Measurements from ENCODE around the gene EHD3. TPM values are rescaled to one million over a fixed set of nuclear protein-coding genes. Genes with fewer than 3 reads are reported as not detected.

Gene EHD3
- total and polyA plus RNA-seq, 2 of the 8 experiments (the other 6 are each of a cell fraction or from before 2014, with no cell fraction given), result 9.3 to 12.0 TPM

- Histone ChIP-seq H2AFZ (ENCODE audit: low read length) (no peak overlapping the region), H2AK5ac (ENCODE audit: low read depth, low read length) (no peak overlapping the region), H3K27ac (ENCODE audit: low read depth, low read length) (no peak overlapping the region), H4K20me1 (replicated peaks in 1 of 2; ENCODE audit: control insufficient read depth in 1 of 2, insufficient read depth in 2 of 2, low read length in 2 of 2) (no peaks in the 10 kb centered on the region), H2BK20ac (ENCODE audit: low read length) (no peak overlapping the region), H3K27me3 (replicated peaks in 1 of 4; ENCODE audit: control insufficient read depth in 3 of 4, extremely low read depth in 1 of 4, insufficient read depth in 3 of 4, low read length in 3 of 4) (no peaks in the 10 kb centered on the region), H2BK15ac (ENCODE audit: low read length) (no peak overlapping the region), H4K8ac (ENCODE audit: extremely low read depth, insufficient read depth, low read length) (no peak overlapping the region), H3K4me2 (ENCODE audit: insufficient read depth in 1 of 2, low read depth in 2 of 2, low read length in 2 of 2) (no peak overlapping the region), H3K79me1 (ENCODE audit: low read depth, low read length) (no peaks in the 10 kb centered on the region; the same call in 1 of the 2 replicates), H3K4me1 (replicated peaks in 1 of 4; ENCODE audit: control insufficient read depth in 3 of 4, insufficient read depth in 4 of 4, low read length in 3 of 4) (peaks cover 0 to 8% (median 2%) of the 10 kb centered on the region in 4 experiments; a peak in 3 of 7 replicates), H3K23ac (ENCODE audit: insufficient read length) (no peak overlapping the region), H3K4ac (replicated peaks; ENCODE audit: insufficient read length, low read depth, low read length) (no peak overlapping the region), H2BK120ac (replicated peaks; ENCODE audit: low read depth, low read length) (no peak overlapping the region), H3K56ac (replicated peaks; ENCODE audit: insufficient read length, low read depth, low read length) (no peak overlapping the region), H3K18ac (ENCODE audit: extremely low read depth, low read length) (no peak overlapping the region), H3K79me2 (ENCODE audit: control insufficient read depth in 1 of 2, insufficient read depth in 2 of 2, low read length in 2 of 2) (no peaks in the 10 kb centered on the region), H3K9ac (replicated peaks in 1 of 4; ENCODE audit: extremely low read depth in 1 of 4, low read depth in 3 of 4, low read length in 3 of 4) (no peak overlapping the region), H3K4me3 (ENCODE audit: extremely low read depth in 1 of 4, insufficient read depth in 2 of 4, low read depth in 3 of 4, low read length in 4 of 4) (no peak overlapping the region), H3K14ac (ENCODE audit: insufficient read length) (no peak overlapping the region), H4K5ac (ENCODE audit: insufficient read length, low read depth, low read length) (no peak overlapping the region), H3K9me3 (ENCODE audit: insufficient read depth in 2 of 2, low read depth in 1 of 2, low read length in 1 of 2) (no peaks in the 10 kb centered on the region), H2BK12ac (ENCODE audit: low read depth, low read length) (no peak overlapping the region), H2BK5ac (ENCODE audit: low read depth, low read length) (no peak overlapping the region), H3K23me2 (ENCODE audit: low read depth, low read length) (no peaks in the 10 kb centered on the region), H4K91ac (replicated peaks; ENCODE audit: insufficient read length, low read length) (no peak overlapping the region), H3K36me3 (ENCODE audit: control insufficient read depth in 2 of 4, insufficient read depth in 4 of 4, low read length in 3 of 4) (no peaks in the 10 kb centered on the region; a peak in 1 of 8 replicates)
- CTCF ChIA-PET (ENCODE audit: partially characterized antibody), result interaction anchor here (1.0 to 2.1 kb wide), 7 partner anchors 10 to 399 kb away, joined by 3 to 7 read pairs (median 4); no protein-coding TSS in a partner anchor
- 100% methylated on average over 4 of the region's 4 CpGs; no CpG with 5 or more reads in 1 of the 2 experiments for WGBS, 2 experiments (ENCODE audit: extremely low coverage in 1 of 2, insufficient coverage in 1 of 2, insufficient read length in 1 of 2, insufficient replicate concordance in 2 of 2, low coverage in 1 of 2, low lambda C conversion rate in 2 of 2, missing lambda C conversion rate in 1 of 2)
- POLR2A ChIA-PET (ENCODE audit: partially characterized antibody), result interaction anchor here (1.7 kb wide), 1 partner anchor 9 kb away, joined by 4 read pairs; no protein-coding TSS in a partner anchor
- FAIRE-seq (no peak), DNase-seq (ENCODE audit: low read depth in 1 of 2, low spot score in 2 of 2) (no peak)
- TF ChIP-seq MAX (IDR thresholded peaks at IDR 0.05) (no peak), EP300 (IDR thresholded peaks at IDR 0.05; ENCODE audit: borderline replicate concordance in 1 of 2, low read depth in 2 of 2, low read length in 2 of 2) (no peak), SP2 (IDR thresholded peaks at IDR 0.05; ENCODE audit: low read length) (no peak), HDAC2 (IDR thresholded peaks at IDR 0.05; ENCODE audit: borderline replicate concordance in 1 of 2, low read depth in 2 of 2, low read length in 2 of 2) (no peak), ATF3 (IDR thresholded peaks at IDR 0.05; ENCODE audit: insufficient read depth, low read depth, low read length) (no peak), CBX5 (IDR thresholded peaks at IDR 0.05; ENCODE audit: low read depth, low read length) (no peak)
Measured at GRCh38 chr2:31260870-31261269, 26.9 kb downstream of the EHD3 start.

Data from H1 (cell line).